SU-DHL-6 (cell line): ENCODE results near the gene USP11.

Experiments used
- EZH2phosphoT487 ChIP-seq: fragments of 200-600 bp; sonication (generic), shearing (Covaris generic); conservative IDR thresholded peaks from 2 replicates; pipeline ENCODE4 v1.6.1; 2018; ENCODE audit warnings: mild to moderate bottlenecking, antibody characterized with exemption, low read length, moderate library complexity, mixed read lengths
- TF ChIP-seq, protein P1 (sequence below): fragments of 200-600 bp; sonication (generic); IDR thresholded peaks from one replicate; pipeline ENCODE4 v1.5.1; 2017; ENCODE audit warnings: antibody characterized with exemption, mild to moderate bottlenecking, low read length, moderate library complexity; ENCODE audit not compliant: insufficient read depth, poor library complexity, severe bottlenecking

DNA sequence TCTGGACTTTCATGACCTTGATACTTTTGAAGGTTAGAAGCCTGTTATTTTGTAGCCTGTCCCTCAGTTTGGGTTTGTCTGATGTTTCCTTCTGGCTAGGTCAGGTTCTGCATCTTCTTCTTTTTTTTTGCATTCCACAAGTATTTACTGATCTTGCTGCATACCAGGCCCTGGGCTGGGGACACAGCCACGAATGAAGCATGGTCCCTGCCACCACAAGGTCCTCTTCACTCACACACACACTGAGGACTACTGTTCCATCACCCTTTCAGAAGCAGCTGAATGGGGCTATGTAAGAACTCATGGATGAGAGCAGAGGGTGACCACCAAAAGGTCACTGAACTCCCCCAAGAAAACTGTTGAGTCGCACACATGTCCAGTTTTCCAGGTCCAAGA lies 39.2 kb downstream of the USP11 start:
- TF ChIP-seq, protein P1, sequence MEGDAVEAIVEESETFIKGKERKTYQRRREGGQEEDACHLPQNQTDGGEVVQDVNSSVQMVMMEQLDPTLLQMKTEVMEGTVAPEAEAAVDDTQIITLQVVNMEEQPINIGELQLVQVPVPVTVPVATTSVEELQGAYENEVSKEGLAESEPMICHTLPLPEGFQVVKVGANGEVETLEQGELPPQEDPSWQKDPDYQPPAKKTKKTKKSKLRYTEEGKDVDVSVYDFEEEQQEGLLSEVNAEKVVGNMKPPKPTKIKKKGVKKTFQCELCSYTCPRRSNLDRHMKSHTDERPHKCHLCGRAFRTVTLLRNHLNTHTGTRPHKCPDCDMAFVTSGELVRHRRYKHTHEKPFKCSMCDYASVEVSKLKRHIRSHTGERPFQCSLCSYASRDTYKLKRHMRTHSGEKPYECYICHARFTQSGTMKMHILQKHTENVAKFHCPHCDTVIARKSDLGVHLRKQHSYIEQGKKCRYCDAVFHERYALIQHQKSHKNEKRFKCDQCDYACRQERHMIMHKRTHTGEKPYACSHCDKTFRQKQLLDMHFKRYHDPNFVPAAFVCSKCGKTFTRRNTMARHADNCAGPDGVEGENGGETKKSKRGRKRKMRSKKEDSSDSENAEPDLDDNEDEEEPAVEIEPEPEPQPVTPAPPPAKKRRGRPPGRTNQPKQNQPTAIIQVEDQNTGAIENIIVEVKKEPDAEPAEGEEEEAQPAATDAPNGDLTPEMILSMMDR: no peak
- no peak for TF ChIP-seq EZH2phosphoT487
